KMS-11 (cell line): ENCODE measurements around the gene RARB.

Experiments
- H2AFZ ChIP-seq: fragments of 200-600 bp; sonication (generic); 2 replicates; pipeline ENCODE4 v1.6.1; 2016; ENCODE audit warnings: antibody characterized with exemption, mixed run types, low read depth
- H3K27ac ChIP-seq: fragments of 200-600 bp; sonication (generic); 2 replicates; pipeline ENCODE4 v1.6.1; 2016; ENCODE audit warnings: mild to moderate bottlenecking, mixed run types
- H3K27me3 ChIP-seq: fragments of 200-600 bp; sonication (generic); 2 replicates; pipeline ENCODE4 v1.6.1; 2017; ENCODE audit warnings: mild to moderate bottlenecking, low read depth, mixed run types, moderate library complexity; ENCODE audit not compliant: insufficient read depth
- H3K36me3 ChIP-seq: fragments of 200-600 bp; sonication (generic); 2 replicates; pipeline ENCODE4 v1.6.1; 2017; ENCODE audit warnings: mild to moderate bottlenecking, mixed run types; ENCODE audit not compliant: insufficient read depth
- H3K4me1 ChIP-seq: fragments of 200-600 bp; sonication (generic); 2 replicates; pipeline ENCODE4 v1.6.1; 2016; ENCODE audit warnings: mild to moderate bottlenecking, low read depth, mixed run types; ENCODE audit not compliant: poor library complexity, severe bottlenecking
- H3K4me2 ChIP-seq: fragments of 200-600 bp; sonication (generic); 2 replicates; pipeline ENCODE4 v1.7.0; 2016; ENCODE audit warnings: mild to moderate bottlenecking, mixed run types
- H3K4me3 ChIP-seq: fragments of 200-600 bp; sonication (generic); IDR thresholded peaks from 2 replicates; pipeline ENCODE4 v1.6.1; 2017; ENCODE audit warnings: low read depth, low read length, mixed read lengths; ENCODE audit not compliant: insufficient read depth
- H3K79me2 ChIP-seq: fragments of 200-600 bp; sonication (generic); 2 replicates; pipeline ENCODE4 v1.6.1; 2016; ENCODE audit warnings: low read depth, mixed run types; ENCODE audit not compliant: insufficient read depth
- H3K9ac ChIP-seq: fragments of 200-600 bp; sonication (generic); 2 replicates; pipeline ENCODE4 v1.6.1; 2016; ENCODE audit warnings: mild to moderate bottlenecking, mixed run types
- H4K20me1 ChIP-seq: fragments of 200-600 bp; sonication (generic); 2 replicates; pipeline ENCODE4 v1.6.1; 2016; ENCODE audit warnings: mild to moderate bottlenecking, mixed run types; ENCODE audit not compliant: insufficient read depth
- TF ChIP-seq, protein P1 (sequence below): fragments of 200-600 bp; sonication (generic); conservative IDR thresholded peaks from 2 replicates; pipeline ENCODE4 v1.6.1; 2017; ENCODE audit warnings: low read depth, mild to moderate bottlenecking, antibody characterized with exemption, low read length, moderate library complexity, mixed read lengths

The RARB gene

DNA sequence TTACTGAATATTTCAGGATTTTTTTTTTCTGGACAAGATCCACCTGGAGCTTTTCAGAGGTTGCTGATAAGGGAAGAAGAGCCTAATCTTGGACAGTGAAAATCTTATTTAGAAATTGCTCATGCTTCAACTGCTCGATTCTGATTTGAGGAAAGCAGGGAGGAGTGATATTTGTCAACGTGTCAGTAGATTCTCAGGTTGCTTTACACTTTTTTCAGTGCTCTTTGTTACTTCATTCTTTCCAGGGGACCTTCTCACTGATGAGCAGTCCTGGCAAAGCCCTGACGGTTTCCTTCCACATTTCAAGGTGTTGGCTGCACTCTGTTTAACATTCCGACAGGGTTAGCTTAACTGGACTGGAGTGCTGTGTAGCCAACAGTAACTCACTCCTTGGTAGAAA lies 24.1 kb upstream of the RARB start:
- H3K4me3 ChIP-seq: no peak overlapping the region
- no peaks in the 10 kb centered on the region for H4K20me1 ChIP-seq
- H3K4me1 ChIP-seq: peaks cover 20% of the 10 kb centered on the region
- H3K27me3 ChIP-seq: no peaks in the 10 kb centered on the region
- peak overlapping the region; percentile 44 for H3K4me2 ChIP-seq
- H3K36me3 ChIP-seq: no peaks in the 10 kb centered on the region
- no peak overlapping the region for H2AFZ ChIP-seq
- no peak overlapping the region for H3K9ac ChIP-seq
- TF ChIP-seq, protein P1, sequence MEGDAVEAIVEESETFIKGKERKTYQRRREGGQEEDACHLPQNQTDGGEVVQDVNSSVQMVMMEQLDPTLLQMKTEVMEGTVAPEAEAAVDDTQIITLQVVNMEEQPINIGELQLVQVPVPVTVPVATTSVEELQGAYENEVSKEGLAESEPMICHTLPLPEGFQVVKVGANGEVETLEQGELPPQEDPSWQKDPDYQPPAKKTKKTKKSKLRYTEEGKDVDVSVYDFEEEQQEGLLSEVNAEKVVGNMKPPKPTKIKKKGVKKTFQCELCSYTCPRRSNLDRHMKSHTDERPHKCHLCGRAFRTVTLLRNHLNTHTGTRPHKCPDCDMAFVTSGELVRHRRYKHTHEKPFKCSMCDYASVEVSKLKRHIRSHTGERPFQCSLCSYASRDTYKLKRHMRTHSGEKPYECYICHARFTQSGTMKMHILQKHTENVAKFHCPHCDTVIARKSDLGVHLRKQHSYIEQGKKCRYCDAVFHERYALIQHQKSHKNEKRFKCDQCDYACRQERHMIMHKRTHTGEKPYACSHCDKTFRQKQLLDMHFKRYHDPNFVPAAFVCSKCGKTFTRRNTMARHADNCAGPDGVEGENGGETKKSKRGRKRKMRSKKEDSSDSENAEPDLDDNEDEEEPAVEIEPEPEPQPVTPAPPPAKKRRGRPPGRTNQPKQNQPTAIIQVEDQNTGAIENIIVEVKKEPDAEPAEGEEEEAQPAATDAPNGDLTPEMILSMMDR: no peak
- no peaks in the 10 kb centered on the region for H3K79me2 ChIP-seq
- H3K27ac ChIP-seq: 0 out of 2 replicates have a peak overlapping the region, but pooled peaks have one; percentile 43

DNA sequence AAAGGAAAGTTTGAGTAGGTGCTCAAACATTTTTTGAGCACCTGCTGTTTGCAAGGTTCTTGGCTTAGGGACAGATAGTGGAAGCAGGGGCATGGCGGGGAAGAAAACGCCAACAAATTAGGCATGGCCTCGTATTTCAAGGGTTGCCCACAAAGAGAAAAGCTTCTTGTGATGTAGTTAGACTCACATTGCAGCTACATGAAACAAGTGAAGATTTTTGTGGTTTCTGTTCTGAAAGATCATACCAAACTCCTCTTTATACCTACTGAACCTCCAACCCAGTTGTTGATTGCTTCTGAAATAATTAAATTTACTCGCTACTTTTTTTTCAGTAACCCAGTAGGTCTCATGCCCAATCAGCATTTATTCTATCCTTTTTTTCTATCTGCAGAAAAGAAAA lies 23.5 kb upstream of the RARB start:
- Histone ChIP-seq H3K27me3 (no peaks in the 10 kb centered on the region), H3K9ac (no peak overlapping the region), H3K4me1 (peaks cover 20% of the 10 kb centered on the region), H4K20me1 (no peaks in the 10 kb centered on the region), H3K36me3 (no peaks in the 10 kb centered on the region), H3K4me3 (no peak overlapping the region), H3K79me2 (no peaks in the 10 kb centered on the region), H2AFZ (no peak overlapping the region), H3K4me2 (peak overlapping the region; percentile 44), H3K27ac (peak overlapping the region; percentile 43; the same call in 1 of the 2 replicates)
- TF ChIP-seq, protein P1: no peak

DNA sequence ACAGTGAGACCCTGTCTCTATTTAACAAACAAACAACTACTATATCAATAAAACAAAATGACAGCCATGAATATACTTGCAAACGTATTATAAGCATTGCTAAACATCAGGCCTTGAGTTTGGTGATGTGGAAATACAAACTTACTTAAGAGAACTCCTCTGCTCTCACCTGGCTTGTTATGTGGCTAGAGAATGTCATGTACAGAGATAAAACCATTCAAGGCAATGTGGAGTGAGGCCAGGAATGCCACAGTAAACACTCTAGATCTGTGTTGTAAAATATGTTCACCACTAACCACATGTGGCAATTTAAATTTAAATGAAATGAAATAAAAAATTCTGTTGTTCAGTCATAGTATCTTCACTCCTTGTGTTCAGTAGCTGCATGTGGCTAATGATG lies 22.7 kb upstream of the RARB start:
- peak overlapping the region; percentile 44; the same call in 1 of the 2 replicates for H3K4me2 ChIP-seq
- H3K79me2 ChIP-seq: no peaks in the 10 kb centered on the region
- H3K36me3 ChIP-seq: no peaks in the 10 kb centered on the region
- no peak overlapping the region for H3K9ac ChIP-seq
- H3K27ac ChIP-seq: peak overlapping the region; percentile 43; the same call in 1 of the 2 replicates
- TF ChIP-seq, protein P1: no peak
- peaks cover 20% of the 10 kb centered on the region for H3K4me1 ChIP-seq
- no peaks in the 10 kb centered on the region for H4K20me1 ChIP-seq
- no peak overlapping the region for H3K4me3 ChIP-seq
- no peaks in the 10 kb centered on the region for H3K27me3 ChIP-seq
- no peak overlapping the region for H2AFZ ChIP-seq

DNA sequence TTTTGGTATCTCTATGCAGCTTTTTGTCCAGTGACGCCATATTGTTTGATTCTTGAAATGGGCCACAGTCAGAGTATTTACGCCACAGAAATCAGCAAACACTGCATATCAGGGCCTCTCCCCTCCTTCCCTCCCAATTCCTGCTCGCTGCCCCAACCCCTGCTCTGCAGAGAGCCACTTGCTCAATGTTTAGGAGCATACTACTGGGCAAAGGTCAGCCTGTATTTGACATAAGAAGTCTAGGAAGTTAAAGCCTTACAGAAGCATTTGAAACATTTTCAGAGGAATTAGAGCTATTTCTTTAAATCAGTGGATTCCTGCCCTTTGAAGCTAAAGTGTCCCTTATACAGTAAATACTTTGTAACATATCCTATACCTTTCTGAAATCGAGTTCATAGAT lies 17.4 kb upstream of the RARB start:
- Histone ChIP-seq H2AFZ (no peak overlapping the region), H3K4me3 (no peak overlapping the region), H3K36me3 (no peaks in the 10 kb centered on the region), H3K27me3 (no peaks in the 10 kb centered on the region), H3K9ac (no peak overlapping the region), H3K4me2 (no peak overlapping the region), H3K4me1 (peaks cover under 1% of the 10 kb centered on the region), H3K79me2 (no peaks in the 10 kb centered on the region), H4K20me1 (no peaks in the 10 kb centered on the region), H3K27ac (no peak overlapping the region)
- TF ChIP-seq, protein P1: no peak
